ENCODE measurements around the gene RPS14. TPM values are rescaled to one million over a fixed set of nuclear protein-coding genes. Genes with fewer than 3 reads are reported as not detected.
"Not testable (repeated sequence)": the region's sequence is repeated elsewhere in the genome, so short reads cannot be mapped to it uniquely, and the experiment has no call there.

RPS14 gene
- total RNA-seq, 1 donor from 2014 or later = 1,798 TPM

DNA sequence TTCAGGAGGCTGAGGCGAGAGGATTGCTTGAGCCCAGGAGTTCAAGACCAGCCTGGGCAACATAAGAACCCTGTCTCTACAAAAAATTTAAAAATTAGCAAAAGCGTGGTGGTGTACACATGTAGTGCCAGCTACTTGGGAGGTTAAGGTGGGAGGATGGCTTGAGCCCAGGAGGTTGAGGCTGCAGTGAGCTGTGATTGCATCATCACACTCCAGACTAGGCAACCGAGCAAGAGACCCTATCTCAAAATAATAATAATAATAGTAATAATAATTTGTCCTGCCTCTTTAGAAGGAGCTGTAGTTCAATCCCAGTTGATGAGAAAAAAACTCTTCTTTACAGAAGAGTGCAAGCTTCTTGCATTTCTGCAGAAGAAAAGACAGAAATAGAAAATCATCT lies 26.8 kb downstream of the RPS14 start:
- no peak for DNase-seq (ENCODE audit: extremely low spot score, unreplicated experiment)
- Mint-ChIP-seq H3K9me3 (ENCODE audit: unreplicated experiment) (no peaks in the 10 kb centered on the region), H3K27ac (ENCODE audit: unreplicated experiment) (no peak overlapping the region), H3K4me1 (ENCODE audit: unreplicated experiment) (no peaks in the 10 kb centered on the region), H3K36me3 (ENCODE audit: unreplicated experiment) (no peaks in the 10 kb centered on the region), H3K27me3 (ENCODE audit: unreplicated experiment) (peaks cover 7% of the 10 kb centered on the region), H3K4me3 (ENCODE audit: unreplicated experiment) (no peak overlapping the region)
- TF ChIP-seq, protein P1, sequence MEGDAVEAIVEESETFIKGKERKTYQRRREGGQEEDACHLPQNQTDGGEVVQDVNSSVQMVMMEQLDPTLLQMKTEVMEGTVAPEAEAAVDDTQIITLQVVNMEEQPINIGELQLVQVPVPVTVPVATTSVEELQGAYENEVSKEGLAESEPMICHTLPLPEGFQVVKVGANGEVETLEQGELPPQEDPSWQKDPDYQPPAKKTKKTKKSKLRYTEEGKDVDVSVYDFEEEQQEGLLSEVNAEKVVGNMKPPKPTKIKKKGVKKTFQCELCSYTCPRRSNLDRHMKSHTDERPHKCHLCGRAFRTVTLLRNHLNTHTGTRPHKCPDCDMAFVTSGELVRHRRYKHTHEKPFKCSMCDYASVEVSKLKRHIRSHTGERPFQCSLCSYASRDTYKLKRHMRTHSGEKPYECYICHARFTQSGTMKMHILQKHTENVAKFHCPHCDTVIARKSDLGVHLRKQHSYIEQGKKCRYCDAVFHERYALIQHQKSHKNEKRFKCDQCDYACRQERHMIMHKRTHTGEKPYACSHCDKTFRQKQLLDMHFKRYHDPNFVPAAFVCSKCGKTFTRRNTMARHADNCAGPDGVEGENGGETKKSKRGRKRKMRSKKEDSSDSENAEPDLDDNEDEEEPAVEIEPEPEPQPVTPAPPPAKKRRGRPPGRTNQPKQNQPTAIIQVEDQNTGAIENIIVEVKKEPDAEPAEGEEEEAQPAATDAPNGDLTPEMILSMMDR (IDR thresholded peaks at IDR 0.05) = no peak

DNA sequence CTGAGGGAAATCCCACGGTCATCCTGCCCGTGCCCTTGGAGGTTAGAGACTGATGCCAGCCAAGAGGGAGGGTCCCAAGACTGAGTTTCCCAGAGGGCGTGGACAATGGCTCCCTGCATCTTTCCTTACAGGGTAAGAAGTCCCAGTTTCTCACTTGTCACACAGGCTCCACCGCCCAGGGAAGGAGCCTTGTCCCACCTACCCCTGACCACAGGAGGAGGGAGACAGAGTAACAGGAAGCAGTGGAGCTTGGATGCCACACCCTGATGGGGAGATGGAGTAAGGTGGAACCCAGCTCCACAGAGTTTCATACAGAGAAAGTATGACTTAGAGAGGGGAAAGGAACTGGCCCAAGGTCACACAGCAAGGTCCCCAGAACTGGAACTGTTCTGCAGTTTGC lies 27.5 kb downstream of the RPS14 start:
- no peak overlapping the region for H3K27ac Mint-ChIP-seq (ENCODE audit: unreplicated experiment)
- no peaks in the 10 kb centered on the region for H3K9me3 Mint-ChIP-seq (ENCODE audit: unreplicated experiment)
- H3K4me1 Mint-ChIP-seq (ENCODE audit: unreplicated experiment) = no peaks in the 10 kb centered on the region
- no peak for DNase-seq (ENCODE audit: extremely low spot score, unreplicated experiment)
- H3K4me3 Mint-ChIP-seq (ENCODE audit: unreplicated experiment) = no peak overlapping the region
- H3K36me3 Mint-ChIP-seq (ENCODE audit: unreplicated experiment) = no peaks in the 10 kb centered on the region
- peaks cover 7% of the 10 kb centered on the region for H3K27me3 Mint-ChIP-seq (ENCODE audit: unreplicated experiment)
- TF ChIP-seq, protein P1 (IDR thresholded peaks at IDR 0.05) = no peak

DNA sequence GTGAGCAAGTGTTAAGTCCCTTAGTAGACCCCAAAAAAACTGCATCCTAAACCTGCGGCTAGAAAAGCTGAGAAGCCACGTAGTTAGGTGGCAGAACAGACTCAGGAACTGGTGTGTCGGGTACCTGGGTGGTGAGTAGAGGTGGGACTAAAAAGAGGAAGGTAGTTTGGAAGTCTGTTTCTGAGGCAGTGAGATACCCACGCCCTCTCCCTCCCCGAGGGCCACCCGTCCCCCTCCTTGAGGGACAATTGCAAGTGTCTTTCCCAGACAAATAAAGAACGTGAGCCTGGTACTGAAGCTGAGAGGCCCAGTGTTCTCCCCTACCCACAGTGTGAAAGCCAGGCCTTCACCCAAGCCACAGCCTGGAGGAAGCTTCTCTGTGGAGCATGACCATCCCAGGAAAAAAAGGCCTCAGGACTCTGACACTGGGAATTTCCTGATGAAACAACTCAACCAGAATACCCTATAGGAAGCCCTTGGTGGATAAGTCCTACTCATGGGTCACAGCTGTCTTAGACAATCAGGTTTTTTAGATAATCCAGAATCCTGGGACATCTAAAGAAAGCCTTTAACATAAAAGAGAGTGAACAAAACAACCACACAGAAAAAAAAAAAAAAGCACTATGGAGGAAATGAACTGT lies 29.8 kb downstream of the RPS14 start:
- no peak overlapping the region for H3K27ac Mint-ChIP-seq (ENCODE audit: unreplicated experiment)
- H3K36me3 Mint-ChIP-seq (ENCODE audit: unreplicated experiment) = no peaks in the 10 kb centered on the region
- no peak for DNase-seq (ENCODE audit: extremely low spot score, unreplicated experiment)
- no peaks in the 10 kb centered on the region for H3K9me3 Mint-ChIP-seq (ENCODE audit: unreplicated experiment)
- TF ChIP-seq, protein P1 (IDR thresholded peaks at IDR 0.05) = no peak
- no peaks in the 10 kb centered on the region for H3K4me1 Mint-ChIP-seq (ENCODE audit: unreplicated experiment)
- peaks cover 6% of the 10 kb centered on the region for H3K27me3 Mint-ChIP-seq (ENCODE audit: unreplicated experiment)
- H3K4me3 Mint-ChIP-seq (ENCODE audit: unreplicated experiment) = no peak overlapping the region

DNA sequence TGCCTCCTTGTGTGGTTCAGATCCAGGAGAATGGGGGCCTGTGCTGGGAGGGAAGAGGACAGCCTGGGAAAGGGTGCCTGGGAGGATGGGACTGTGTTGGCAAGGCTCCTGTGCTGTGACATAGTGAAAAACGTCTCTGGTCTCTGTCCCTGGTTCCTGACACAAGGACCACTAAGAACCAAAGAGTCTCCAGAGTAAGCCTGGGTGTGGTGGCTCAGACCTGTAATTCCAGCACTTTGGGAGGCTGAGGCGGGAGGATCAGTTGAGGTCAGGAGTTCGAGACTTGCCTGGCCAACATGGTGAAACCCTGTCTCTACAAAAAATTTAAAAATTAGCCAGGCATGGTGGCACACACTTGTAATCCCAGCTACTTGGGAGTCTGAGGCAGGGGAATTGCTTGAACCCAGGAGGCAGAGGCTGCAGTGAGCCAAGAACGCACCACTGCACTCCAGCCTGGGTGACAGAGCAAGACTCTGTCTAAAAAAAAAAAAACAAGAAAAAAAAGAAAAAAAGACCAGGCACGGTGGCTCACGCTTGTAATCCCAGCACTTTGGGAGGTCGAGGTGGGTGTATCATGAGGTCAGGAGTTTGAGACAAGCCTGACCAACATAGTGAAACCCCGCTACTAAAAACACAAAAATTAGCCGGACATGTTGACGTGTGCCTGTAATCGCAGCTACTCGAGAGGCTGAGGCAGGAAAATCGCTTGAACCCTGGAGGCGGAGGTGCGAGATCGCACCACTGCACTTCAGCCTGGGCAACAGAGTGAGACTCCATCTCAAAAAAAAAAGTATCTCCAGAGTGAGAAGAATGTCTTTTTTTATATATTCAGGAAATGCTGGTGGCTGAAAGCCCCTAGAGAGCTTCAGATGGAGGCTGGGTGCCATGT lies 35.4 kb downstream of the RPS14 start:
- not testable (repeated sequence) for DNase-seq (ENCODE audit: extremely low spot score, unreplicated experiment); H3K27me3 Mint-ChIP-seq (ENCODE audit: unreplicated experiment); H3K27ac Mint-ChIP-seq (ENCODE audit: unreplicated experiment); H3K9me3 Mint-ChIP-seq (ENCODE audit: unreplicated experiment); H3K4me1 Mint-ChIP-seq (ENCODE audit: unreplicated experiment); H3K36me3 Mint-ChIP-seq (ENCODE audit: unreplicated experiment); H3K4me3 Mint-ChIP-seq (ENCODE audit: unreplicated experiment)

DNA sequence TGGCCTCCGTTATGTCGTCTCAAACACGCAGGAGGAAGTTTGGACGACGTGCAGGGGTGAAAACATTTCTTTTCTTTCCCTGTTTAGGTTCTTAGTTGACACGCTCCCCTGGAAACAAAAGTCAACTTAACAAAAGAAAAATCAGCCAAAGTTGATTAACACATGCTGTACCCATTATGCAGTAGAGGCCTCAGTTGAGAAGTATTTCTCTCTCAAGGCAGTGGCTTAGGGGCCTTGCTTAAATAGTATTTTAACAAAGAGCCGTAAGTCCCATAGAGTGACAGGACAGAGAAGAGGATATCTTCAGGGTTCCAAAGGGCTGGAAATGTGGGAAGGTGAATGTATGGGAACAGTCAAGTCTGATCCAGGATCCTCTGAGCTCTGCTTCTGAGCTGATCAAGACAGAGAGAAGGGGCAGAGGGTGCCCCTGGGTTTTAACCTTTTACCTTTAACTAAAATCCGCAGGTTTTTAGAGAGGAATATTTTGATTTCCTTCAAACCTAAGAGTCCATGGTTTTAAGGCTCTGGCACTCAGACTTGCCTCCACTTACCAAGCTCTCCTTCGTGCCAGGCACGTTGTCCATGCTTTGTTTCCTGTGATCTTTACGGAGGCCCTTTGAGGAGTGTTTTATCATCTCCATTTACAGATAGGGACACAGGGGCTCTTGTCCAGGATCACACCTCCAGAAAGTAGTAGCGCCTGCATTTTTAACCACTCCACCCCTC lies 36.2 kb downstream of the RPS14 start:
- peaks cover 3% of the 10 kb centered on the region for H3K27me3 Mint-ChIP-seq (ENCODE audit: unreplicated experiment)
- no peaks in the 10 kb centered on the region for H3K36me3 Mint-ChIP-seq (ENCODE audit: unreplicated experiment)
- H3K4me3 Mint-ChIP-seq (ENCODE audit: unreplicated experiment) = no peak overlapping the region
- TF ChIP-seq, protein P1 (IDR thresholded peaks at IDR 0.05) = no peak
- H3K4me1 Mint-ChIP-seq (ENCODE audit: unreplicated experiment) = peaks cover 7% of the 10 kb centered on the region
- no peak overlapping the region for H3K27ac Mint-ChIP-seq (ENCODE audit: unreplicated experiment)
- DNase-seq (ENCODE audit: extremely low spot score, unreplicated experiment) = no peak
- no peaks in the 10 kb centered on the region for H3K9me3 Mint-ChIP-seq (ENCODE audit: unreplicated experiment)
